AG04450 (cell line): ENCODE measurements around the gene TIAL1. TPM values are rescaled to one million over a fixed set of nuclear protein-coding genes. Genes with fewer than 3 reads are reported as not detected.
"Not testable (repeated sequence)": the region's sequence is repeated elsewhere in the genome, so short reads cannot be mapped to it uniquely, and the experiment has no call there.

Experiments used
- CTCF ChIA-PET: fragments of 300-600, 350-600 bp; formaldehyde crosslinking; extraction: SDS; loops from one replicate; lab custom pipeline; 2022; ENCODE audit warnings: antibody characterized with exemption, inconsistent platforms; lab: Charles Lee
- POLR2A ChIA-PET: fragments of 350-600 bp; formaldehyde crosslinking; extraction: SDS; loops from one replicate; lab custom pipeline; 2021; ENCODE audit warnings: antibody characterized with exemption, inconsistent platforms; lab: Yijun Ruan, JAX
- DNase-seq: peaks from one replicate; pipeline ENCODE4 v3.0.0-alpha.2; 2011; ENCODE audit warnings: low read depth, low spot score
- H3K27ac ChIP-seq: one replicate; pipeline ENCODE4 v1.5.1; 2012; ENCODE audit warnings: low read depth, low read length, control low read depth
- H3K27me3 ChIP-seq: one replicate; pipeline ENCODE4 v1.6.0; 2012; ENCODE audit warnings: low read length; ENCODE audit not compliant: control insufficient read depth, insufficient read depth
- H3K4me3 ChIP-seq: 2 replicates; pipeline ENCODE4 v1.5.1; 2011; ENCODE audit warnings: mild to moderate bottlenecking, low read depth, low read length, control low read depth
- H3K9me3 ChIP-seq: 2 replicates; pipeline ENCODE4 v1.5.1; 2012; ENCODE audit warnings: low read length; ENCODE audit not compliant: control insufficient read depth, insufficient read depth
- CTCF ChIP-seq: IDR thresholded peaks from 2 replicates; pipeline ENCODE4 v1.5.1; 2011; ENCODE audit warnings: low read depth, low read length, control low read depth, inconsistent platforms
- polyA plus RNA-seq: library from polyadenylated mRNA; depleted of rRNA; stranded (reverse); fragments of >200 nt; gene quantifications from 2 replicates; pipeline ENCODE4 v1.2.3, GENCODE V29; 2011

The TIAL1 gene
- polyA plus RNA-seq, 1 experiment = 113 TPM

DNA sequence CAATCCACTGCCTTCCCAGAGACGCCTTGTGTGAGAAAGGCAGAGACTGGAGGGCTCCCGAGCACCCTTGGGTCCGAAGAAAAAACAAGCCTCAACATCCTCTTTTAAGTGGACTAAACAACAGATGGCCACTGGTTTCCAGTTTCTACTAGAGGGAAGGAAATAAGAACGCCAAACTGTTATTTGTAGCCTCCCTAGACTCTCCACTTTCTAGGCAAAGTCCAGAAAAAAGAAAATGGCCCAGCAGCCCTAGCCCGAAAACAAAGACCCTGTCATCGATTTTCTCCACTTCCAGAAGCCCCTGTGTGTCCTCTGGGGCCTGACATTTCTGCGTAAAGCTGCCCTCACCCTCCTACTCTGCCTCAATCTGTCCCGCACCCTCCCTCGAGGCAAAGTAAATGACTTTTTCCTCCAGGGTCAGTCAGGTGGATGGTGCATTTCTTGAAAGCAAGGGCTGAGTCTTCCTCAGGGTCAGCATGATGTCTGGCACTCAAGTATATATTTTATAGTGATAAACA, 60.2 kb downstream of the TIAL1 start:
- Histone ChIP-seq H3K9me3 (no peaks in the 10 kb centered on the region; the same call in 1 of the 2 replicates), H3K4me3 (no peak overlapping the region), H3K27ac (no peak overlapping the region), H3K27me3 (no peaks in the 10 kb centered on the region)
- DNase-seq = no peak
- ChIA-PET CTCF (no interaction called here), POLR2A (no interaction called here)
- TF ChIP-seq CTCF = no peak

DNA sequence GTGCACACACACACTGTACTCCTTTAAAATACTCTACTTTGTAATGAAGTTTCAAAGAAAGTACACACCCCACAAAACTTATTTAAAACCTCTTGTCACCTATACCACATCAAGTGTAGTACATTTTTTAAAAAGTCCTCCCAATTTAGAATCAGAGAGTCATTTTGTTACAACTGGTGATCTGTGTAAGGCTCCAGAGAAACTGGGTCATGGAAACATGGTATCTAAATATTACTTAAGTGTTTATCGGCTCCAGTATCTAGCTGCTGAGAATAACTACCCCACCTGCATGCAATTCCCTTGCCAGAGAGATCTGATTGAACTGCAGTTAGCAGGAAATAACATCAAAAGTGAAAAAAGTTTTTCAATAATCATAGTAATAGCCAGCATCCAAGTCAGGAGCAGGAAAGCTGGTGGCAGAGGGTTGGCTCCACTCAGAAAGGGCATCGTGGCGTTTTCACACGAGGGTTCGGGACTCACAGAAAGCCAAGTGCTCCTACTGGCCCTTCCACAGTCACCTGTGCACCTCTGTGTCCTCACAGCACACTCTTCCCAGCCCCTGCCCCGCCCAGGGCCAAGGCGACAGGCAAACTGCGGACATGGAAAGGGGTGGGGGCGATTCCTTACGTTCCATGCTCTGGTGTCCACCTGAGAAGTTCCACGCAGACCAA, 60.8 kb downstream of the TIAL1 start:
- Histone ChIP-seq H3K27ac (no peak overlapping the region), H3K27me3 (no peaks in the 10 kb centered on the region), H3K9me3 (no peaks in the 10 kb centered on the region), H3K4me3 (no peak overlapping the region)
- no peak for DNase-seq
- ChIA-PET POLR2A (no interaction called here), CTCF (no interaction called here)
- TF ChIP-seq CTCF = no peak

- Histone ChIP-seq H3K9me3 (no peaks in the 10 kb centered on the region), H3K27me3 (no peaks in the 10 kb centered on the region), H3K4me3 (no peak overlapping the region), H3K27ac (no peak overlapping the region)
- no peak for TF ChIP-seq CTCF
- DNase-seq = no peak
- CTCF ChIA-PET = no interaction called here
- POLR2A ChIA-PET = interaction anchor here (0.7 kb wide), 2 partner anchors 56 to 68 kb away, joined by 4 to 5 read pairs; no protein-coding TSS in a partner anchor
Observed at GRCh38 chr10:119535305-119535704, 61.5 kb downstream of the TIAL1 start.

- TF ChIP-seq CTCF = no peak
- no peaks in the 10 kb centered on the region for H3K27me3 ChIP-seq
- H3K4me3 ChIP-seq = no peak overlapping the region
- ChIA-PET CTCF (interaction anchor here (1.1 kb wide), 1 partner anchor 10 kb away, joined by 3 read pairs; no protein-coding TSS in a partner anchor), POLR2A (interaction anchor here (1.4 kb wide), 1 partner anchor 9 kb away, joined by 3 read pairs; the partner anchor contains the start of gene RGS10)
- H3K9me3 ChIP-seq = no peaks in the 10 kb centered on the region
- no peak for DNase-seq
- no peak overlapping the region for H3K27ac ChIP-seq
Observed at GRCh38 chr10:119533473-119533872, 63.3 kb downstream of the TIAL1 start.

DNA sequence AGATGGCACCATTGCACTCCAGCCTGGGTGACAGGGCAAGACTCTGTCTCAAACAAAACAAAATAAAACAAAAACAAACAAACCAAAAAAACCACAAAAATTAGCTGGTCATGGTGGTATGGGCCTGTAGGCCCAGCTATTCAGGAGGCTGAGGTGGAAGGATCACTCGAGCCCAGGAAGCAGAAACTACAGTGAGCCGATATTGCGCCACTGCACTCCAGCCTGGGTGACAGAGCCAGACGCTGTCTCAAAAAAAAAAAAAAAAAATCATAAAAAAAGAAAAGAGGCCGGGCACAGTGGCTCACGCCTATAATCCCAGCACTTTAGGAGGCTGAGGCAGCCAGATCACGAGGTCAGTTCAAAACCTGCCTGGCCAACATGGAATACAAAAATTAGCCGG, 64.0 kb downstream of the TIAL1 start:
- CTCF ChIA-PET = interaction anchor here (1.1 to 1.5 kb wide), 2 partner anchors 11 to 334 kb away, joined by 3 to 5 read pairs; no protein-coding TSS in a partner anchor
- not testable (repeated sequence) for H3K4me3 ChIP-seq, H3K27me3 ChIP-seq, H3K9me3 ChIP-seq, DNase-seq, H3K27ac ChIP-seq
- POLR2A ChIA-PET = interaction anchor here (0.7 to 1.4 kb wide), 2 partner anchors 10 to 150 kb away, joined by 3 to 7 read pairs; partner anchors contain the start of gene RGS10

DNA sequence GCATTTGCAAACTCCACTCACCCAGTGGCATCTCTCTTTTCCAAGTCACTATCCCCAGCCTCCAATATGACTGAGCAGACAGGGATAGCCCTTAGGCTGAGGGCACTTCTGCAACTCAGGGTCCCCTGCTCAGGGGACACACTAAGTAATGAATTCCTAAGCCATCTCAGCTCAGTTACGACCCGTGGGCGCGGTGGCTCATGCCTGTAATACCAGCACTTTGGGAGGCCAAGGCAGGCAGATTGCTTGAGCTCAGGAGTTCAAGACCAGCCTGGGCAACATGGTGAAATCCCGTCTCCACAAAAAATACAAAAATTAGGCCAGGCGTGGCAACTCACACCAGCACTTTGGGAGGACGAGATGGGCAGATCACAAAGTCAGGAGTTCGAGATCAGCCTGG, 64.5 kb downstream of the TIAL1 start:
- not testable (repeated sequence) for H3K27ac ChIP-seq, H3K4me3 ChIP-seq, H3K27me3 ChIP-seq, DNase-seq, H3K9me3 ChIP-seq
- CTCF ChIA-PET = interaction anchor here (1.5 to 1.6 kb wide), 2 partner anchors 61 to 333 kb away, joined by 5 to 6 read pairs; no protein-coding TSS in a partner anchor
- POLR2A ChIA-PET = interaction anchor here (0.7 kb wide), 1 partner anchor 150 kb away, joined by 7 read pairs; no protein-coding TSS in a partner anchor
